WTC11 (cell line): ENCODE data around the gene ZFPL1. TPM values are rescaled to one million over a fixed set of nuclear protein-coding genes. Genes with fewer than 3 reads are reported as not detected.

ENCODE experiments used
- ATAC-seq: fragments of 200-7000 bp; cut with Tn5 transposase; 2 replicates; pipeline ENCODE4 v1.10.0; 2021; ENCODE audit warnings: mild to moderate bottlenecking, moderate library complexity
- CTCF ChIA-PET: fragments of 300-600 bp; sonication (Branson Sonifier 250); formaldehyde crosslinking; loops from one replicate; lab custom pipeline; 2021; ENCODE audit warnings: antibody characterized with exemption; lab: Charles Lee
- POLR2A ChIA-PET: fragments of 350-600 bp; sonication (Branson Sonifier 250); formaldehyde crosslinking; loops from one replicate; lab custom pipeline; 2021; ENCODE audit warnings: antibody characterized with exemption; lab: Charles Lee
- DNase-seq: peaks from one replicate; pipeline ENCODE4 v3.0.0; 2021; ENCODE audit warnings: low spot score
- H3K27ac Mint-ChIP-seq: 2 replicates; pipeline ENCODE4 v1.8.0; 2021; ENCODE audit warnings: mixed read lengths
- H3K27me3 Mint-ChIP-seq: 2 replicates; pipeline ENCODE4 v1.8.0; 2021; ENCODE audit warnings: low read depth, mild to moderate bottlenecking, moderate library complexity, mixed read lengths
- H3K36me3 Mint-ChIP-seq: 2 replicates; pipeline ENCODE4 v1.8.0; 2021; ENCODE audit warnings: mixed read lengths
- H3K4me1 Mint-ChIP-seq: 2 replicates; pipeline ENCODE4 v1.8.0; 2022; ENCODE audit warnings: mixed read lengths
- H3K4me3 Mint-ChIP-seq: 2 replicates; pipeline ENCODE4 v1.8.0; 2021; ENCODE audit warnings: mild to moderate bottlenecking, moderate library complexity, mixed read lengths
- H3K9me3 Mint-ChIP-seq: 2 replicates; pipeline ENCODE4 v1.8.0; 2021; ENCODE audit warnings: mixed read lengths
- CREM ChIP-seq: sonication (generic); formaldehyde crosslinking; IDR thresholded peaks from 2 replicates; pipeline ENCODE4 v1.8.1; 2022; ENCODE audit warnings: mild to moderate bottlenecking, missing genetic modification reagents, moderate library complexity
- CTCF ChIP-seq: fragments of 200-600 bp; IDR thresholded peaks from 2 replicates; pipeline ENCODE4 v1.8.0; 2022; ENCODE audit warnings: antibody characterized with exemption
- MAX ChIP-seq: sonication (generic); formaldehyde crosslinking; IDR thresholded peaks from 2 replicates; pipeline ENCODE4 v1.8.0; 2022; ENCODE audit warnings: mild to moderate bottlenecking, missing genetic modification reagents
- PREB ChIP-seq: sonication (generic); formaldehyde crosslinking; IDR thresholded peaks from 2 replicates; pipeline ENCODE4 v1.8.1; 2022; ENCODE audit warnings: mild to moderate bottlenecking, missing genetic modification reagents, moderate library complexity, borderline replicate concordance
- RELA ChIP-seq: sonication (generic); formaldehyde crosslinking; IDR thresholded peaks from 2 replicates; pipeline ENCODE4 v1.8.1; 2022; ENCODE audit warnings: missing genetic modification reagents, mild to moderate bottlenecking, borderline replicate concordance
- SOX15 ChIP-seq: fragments of 250-450 bp; sonication (Bioruptor Pico); IDR thresholded peaks from 2 replicates; pipeline ENCODE4 v1.9.0; 2021; ENCODE audit warnings: mild to moderate bottlenecking
- STAT6 ChIP-seq: sonication (generic); formaldehyde crosslinking; conservative IDR thresholded peaks from 2 replicates; pipeline ENCODE4 v1.8.1; 2023; ENCODE audit warnings: mild to moderate bottlenecking, low read depth, missing genetic modification reagents, moderate library complexity
- ZBTB21 ChIP-seq: sonication (generic); formaldehyde crosslinking; IDR thresholded peaks from 2 replicates; pipeline ENCODE4 v1.8.1; 2023; ENCODE audit warnings: mild to moderate bottlenecking, missing genetic modification reagents, borderline replicate concordance
- ZNF232 ChIP-seq: sonication (generic); formaldehyde crosslinking; IDR thresholded peaks from 2 replicates; pipeline ENCODE4 v1.8.0; 2022; ENCODE audit warnings: mild to moderate bottlenecking, missing genetic modification reagents
- ZNF396 ChIP-seq: fragments of 250-450 bp; sonication (Bioruptor Pico); IDR thresholded peaks from 2 replicates; pipeline ENCODE4 v1.8.0; 2021; ENCODE audit warnings: mild to moderate bottlenecking, moderate library complexity, borderline replicate concordance
- ZNF671 ChIP-seq: fragments of 250-450 bp; sonication (Bioruptor Pico); IDR thresholded peaks from 2 replicates; pipeline ENCODE4 v1.8.0; 2021; ENCODE audit warnings: mild to moderate bottlenecking
- total RNA-seq: library from RNA; stranded (reverse); gene quantifications from 3 replicates; pipeline ENCODE4 v1.2.3, GENCODE V29; 2021
- TF ChIP-seq, protein P1 (sequence below): sonication (generic); formaldehyde crosslinking; IDR thresholded peaks from 2 replicates; pipeline ENCODE4 v1.8.0; 2023; ENCODE audit warnings: missing genetic modification reagents, mild to moderate bottlenecking, borderline replicate concordance

Gene ZFPL1
- total RNA-seq, 1 experiment from 2014 or later: 33.8 TPM

DNA sequence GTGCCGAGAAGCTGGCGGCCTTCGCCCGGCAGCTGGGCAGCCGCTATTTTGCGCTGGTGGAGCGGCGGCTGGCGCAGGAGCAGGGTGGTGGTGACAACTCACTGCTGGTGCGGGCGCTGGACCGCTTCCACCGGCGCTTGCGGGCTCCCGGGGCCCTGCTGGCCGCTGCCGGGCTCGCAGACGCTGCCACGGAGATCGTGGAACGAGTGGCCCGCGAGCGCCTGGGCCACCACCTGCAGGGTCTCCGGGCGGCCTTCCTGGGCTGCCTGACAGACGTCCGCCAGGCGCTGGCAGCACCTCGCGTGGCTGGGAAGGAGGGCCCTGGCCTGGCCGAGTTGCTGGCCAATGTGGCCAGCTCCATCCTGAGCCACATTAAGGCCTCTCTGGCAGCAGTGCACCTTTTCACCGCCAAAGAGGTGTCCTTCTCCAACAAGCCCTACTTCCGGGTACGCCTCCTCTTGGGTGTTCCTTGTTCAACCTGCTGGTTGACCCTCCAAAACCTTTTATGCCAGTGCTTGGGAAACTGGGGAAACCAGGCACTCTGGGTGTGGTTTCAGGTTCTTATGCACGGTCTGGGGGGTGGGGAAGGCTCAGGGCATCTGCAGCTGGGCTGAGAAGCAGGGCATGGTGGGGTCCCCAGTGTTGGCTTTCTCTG is 24.6 kb downstream of the ZFPL1 start:
- TF ChIP-seq ZBTB21: no peak
- TF ChIP-seq SOX15: no peak
- TF ChIP-seq CTCF: no peak
- TF ChIP-seq CREM (CRISPR knock-in tag): no peak
- TF ChIP-seq STAT6: no peak
- CTCF ChIA-PET: interaction anchor here (1.5 kb wide), 1 partner anchor 8 kb away, joined by 5 read pairs; the partner anchor contains the start of gene ZNHIT2

GRCh38 chr11:65109231-65110198 is 25.5 kb downstream of the ZFPL1 start:
- Mint-ChIP-seq H3K4me1 (peaks cover 17% of the 10 kb centered on the region), H3K36me3 (peaks cover 3% of the 10 kb centered on the region; the same call in 1 of the 2 replicates), H3K27me3 (no peaks in the 10 kb centered on the region), H3K4me3 (no peak overlapping the region), H3K9me3 (no peaks in the 10 kb centered on the region), H3K27ac (no peak overlapping the region)
- ATAC-seq (no peak), DNase-seq (no peak)
- TF ChIP-seq RELA (no peak), PREB (CRISPR knock-in tag) (no peak), ZNF671 (CRISPR knock-in tag) (no peak), ZNF232 (CRISPR knock-in tag) (no peak)
- POLR2A ChIA-PET: interaction anchor here (0.5 to 2.1 kb wide), 3 partner anchors 13 to 88 kb away, joined by 3 to 9 read pairs (median 6); partner anchors contain the start of genes FAU, MRPL49 and VPS51
- CTCF ChIA-PET: interaction anchor here (0.5 to 4.8 kb wide), 38 partner anchors 11 to 701 kb away, joined by 3 to 104 read pairs (median 6); partner anchors contain the start of genes ARL2, BATF2, CAPN1 and CDCA5

More for the DNA sequence above, 24.6 kb downstream of the ZFPL1 start:
- POLR2A ChIA-PET: no interaction called here
- Mint-ChIP-seq H3K9me3 (no peaks in the 10 kb centered on the region), H3K36me3 (peaks cover 3% of the 10 kb centered on the region; the same call in 1 of the 2 replicates), H3K4me3 (no peak overlapping the region), H3K27me3 (no peaks in the 10 kb centered on the region), H3K27ac (no peak overlapping the region), H3K4me1 (peaks cover 13% of the 10 kb centered on the region)
- ATAC-seq (no peak), DNase-seq (no peak)

DNA sequence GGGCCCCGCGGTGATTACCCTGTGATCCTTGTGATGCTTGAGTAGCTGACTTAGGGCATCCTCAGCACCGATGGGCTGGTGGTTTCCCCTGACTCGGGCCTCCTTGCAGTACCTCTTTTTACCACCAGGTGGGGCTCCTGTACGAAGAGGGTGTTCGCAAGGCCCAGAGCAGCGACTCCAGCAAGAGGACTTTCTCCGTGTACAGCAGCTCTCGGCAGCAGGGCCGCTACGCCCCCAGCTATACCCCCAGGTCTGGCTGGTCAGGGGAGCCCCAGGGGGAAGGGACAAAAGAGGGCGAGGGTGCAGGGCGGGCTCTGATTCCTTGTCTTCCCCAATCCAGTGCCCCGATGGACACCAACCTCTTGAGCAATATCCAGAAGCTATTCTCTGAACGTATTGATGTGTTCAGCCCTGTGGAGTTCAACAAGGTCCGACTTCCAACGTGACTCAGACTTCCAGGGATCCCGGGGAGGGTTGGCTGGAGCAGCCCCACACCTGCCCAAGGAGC is 26.4 kb downstream of the ZFPL1 start:
- Mint-ChIP-seq H3K27ac (no peak overlapping the region), H3K4me3 (no peak overlapping the region), H3K36me3 (peaks cover 1% of the 10 kb centered on the region), H3K27me3 (no peaks in the 10 kb centered on the region), H3K4me1 (peaks cover 17% of the 10 kb centered on the region), H3K9me3 (no peaks in the 10 kb centered on the region)
- DNase-seq (peak; percentile 98), ATAC-seq (peak; percentile 37)
- ChIA-PET POLR2A (interaction anchor here (0.5 to 2.1 kb wide), 5 partner anchors 12 to 71 kb away, joined by 3 to 9 read pairs (median 3); partner anchors contain the start of genes CAPN1, FAU, MRPL49 and VPS51), CTCF (interaction anchor here (0.5 to 4.8 kb wide), 49 partner anchors 10 to 702 kb away, joined by 3 to 104 read pairs (median 5); partner anchors contain the start of genes ARL2, BATF2, CAPN1 and CDCA5)
- TF ChIP-seq ZNF396 (CRISPR knock-in tag) (no peak), MAX (0 out of 2 replicates have a peak, but pooled peaks have one; percentile 12), CTCF (peak; percentile 100)
- TF ChIP-seq, protein P1, sequence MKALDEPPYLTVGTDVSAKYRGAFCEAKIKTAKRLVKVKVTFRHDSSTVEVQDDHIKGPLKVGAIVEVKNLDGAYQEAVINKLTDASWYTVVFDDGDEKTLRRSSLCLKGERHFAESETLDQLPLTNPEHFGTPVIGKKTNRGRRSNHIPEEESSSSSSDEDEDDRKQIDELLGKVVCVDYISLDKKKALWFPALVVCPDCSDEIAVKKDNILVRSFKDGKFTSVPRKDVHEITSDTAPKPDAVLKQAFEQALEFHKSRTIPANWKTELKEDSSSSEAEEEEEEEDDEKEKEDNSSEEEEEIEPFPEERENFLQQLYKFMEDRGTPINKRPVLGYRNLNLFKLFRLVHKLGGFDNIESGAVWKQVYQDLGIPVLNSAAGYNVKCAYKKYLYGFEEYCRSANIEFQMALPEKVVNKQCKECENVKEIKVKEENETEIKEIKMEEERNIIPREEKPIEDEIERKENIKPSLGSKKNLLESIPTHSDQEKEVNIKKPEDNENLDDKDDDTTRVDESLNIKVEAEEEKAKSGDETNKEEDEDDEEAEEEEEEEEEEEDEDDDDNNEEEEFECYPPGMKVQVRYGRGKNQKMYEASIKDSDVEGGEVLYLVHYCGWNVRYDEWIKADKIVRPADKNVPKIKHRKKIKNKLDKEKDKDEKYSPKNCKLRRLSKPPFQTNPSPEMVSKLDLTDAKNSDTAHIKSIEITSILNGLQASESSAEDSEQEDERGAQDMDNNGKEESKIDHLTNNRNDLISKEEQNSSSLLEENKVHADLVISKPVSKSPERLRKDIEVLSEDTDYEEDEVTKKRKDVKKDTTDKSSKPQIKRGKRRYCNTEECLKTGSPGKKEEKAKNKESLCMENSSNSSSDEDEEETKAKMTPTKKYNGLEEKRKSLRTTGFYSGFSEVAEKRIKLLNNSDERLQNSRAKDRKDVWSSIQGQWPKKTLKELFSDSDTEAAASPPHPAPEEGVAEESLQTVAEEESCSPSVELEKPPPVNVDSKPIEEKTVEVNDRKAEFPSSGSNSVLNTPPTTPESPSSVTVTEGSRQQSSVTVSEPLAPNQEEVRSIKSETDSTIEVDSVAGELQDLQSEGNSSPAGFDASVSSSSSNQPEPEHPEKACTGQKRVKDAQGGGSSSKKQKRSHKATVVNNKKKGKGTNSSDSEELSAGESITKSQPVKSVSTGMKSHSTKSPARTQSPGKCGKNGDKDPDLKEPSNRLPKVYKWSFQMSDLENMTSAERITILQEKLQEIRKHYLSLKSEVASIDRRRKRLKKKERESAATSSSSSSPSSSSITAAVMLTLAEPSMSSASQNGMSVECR (CRISPR knock-in tag): 0 out of 2 replicates have a peak, but pooled peaks have one; percentile 29
- TF ChIP-seq, all 79 proteins: peak for 3
